Measurements from ENCODE around the gene SORBS1. TPM values are rescaled to one million over a fixed set of nuclear protein-coding genes. Genes with fewer than 3 reads are reported as not detected.
A peak's percentile ranks its signal among the peaks of the same experiment; 100 is the strongest.

The SORBS1 gene
- total and polyA plus RNA-seq, 2 of the 13 experiments (the other 11 are each of a cell fraction or from before 2014, with no cell fraction given): 16.8 to 39.8 TPM

GRCh38 chr10:95451568-95452524 lies 109.3 kb downstream of the SORBS1 start (continued):
- TF ChIP-seq ZNF281 (CRISPR knock-in tag; IDR thresholded peaks at IDR 0.05; ENCODE audit: borderline replicate concordance) (no peak), ZNF784 (CRISPR knock-in tag; IDR thresholded peaks at IDR 0.05; ENCODE audit: borderline replicate concordance) (no peak), ZNF609 (CRISPR knock-in tag; IDR thresholded peaks at IDR 0.05; ENCODE audit: borderline replicate concordance) (no peak), ZNF598 (CRISPR knock-in tag; IDR thresholded peaks at IDR 0.05; ENCODE audit: borderline replicate concordance) (no peak), ZBTB43 (CRISPR knock-in tag; conservative IDR thresholded peaks at IDR 0.05) (0 out of 2 replicates have a peak, but pooled peaks have one; percentile 18), RCOR2 (CRISPR knock-in tag; IDR thresholded peaks at IDR 0.05) (0 out of 2 replicates have a peak, but pooled peaks have one; percentile 37), RBFOX2 (IDR thresholded peaks at IDR 0.05; ENCODE audit: low read depth, low read length) (0 out of 2 replicates have a peak, but pooled peaks have one; percentile 31), SMARCE1 (IDR thresholded peaks at IDR 0.05; ENCODE audit: borderline replicate concordance) (no peak), ZBED4 (CRISPR knock-in tag; IDR thresholded peaks at IDR 0.05; ENCODE audit: borderline replicate concordance) (0 out of 2 replicates have a peak, but pooled peaks have one; percentile 17), TAF1 (CRISPR knock-in tag; IDR thresholded peaks at IDR 0.05) (no peak), GATAD2A (CRISPR knock-in tag; IDR thresholded peaks at IDR 0.05) (0 out of 2 replicates have a peak, but pooled peaks have one; percentile 32), U2AF1 (optimal IDR thresholded peaks at IDR 0.05; ENCODE audit: low read depth, low read length) (no peak), CEBPB (IDR thresholded peaks at IDR 0.05; ENCODE audit: borderline replicate concordance, low read depth, low read length) (no peak)
